Lower lobe of right lung (tissue), 2 donors: ENCODE measurements around the gene ACADVL. TPM values are rescaled to one million over a fixed set of nuclear protein-coding genes. Genes with fewer than 3 reads are reported as not detected.
A peak's percentile ranks its signal among the peaks of the same experiment; 100 is the strongest.

Source experiments
- ATAC-seq, 2 donors: fragments of 200-7000 bp; cut with Tn5 transposase; one replicate each; pipeline ENCODE4 v1.9.1; 2020 to 2022; ENCODE audit warnings: mild to moderate bottlenecking in 2 of 2, moderate library complexity in 2 of 2
- DNase-seq: peaks from one replicate; pipeline ENCODE4 v3.0.0-alpha.2; 2020
- H3K27ac ChIP-seq: fragments of 200-600 bp; one replicate; pipeline ENCODE4 v1.8.0; 2022
- H3K27me3 ChIP-seq: fragments of 200-600 bp; one replicate; pipeline ENCODE4 v1.8.0; 2022; ENCODE audit warnings: low read depth
- H3K36me3 ChIP-seq: fragments of 200-600 bp; one replicate; pipeline ENCODE4 v1.8.0; 2022; ENCODE audit warnings: mild to moderate bottlenecking
- H3K4me1 ChIP-seq: fragments of 200-600 bp; one replicate; pipeline ENCODE4 v1.8.0; 2022
- H3K4me3 ChIP-seq: fragments of 200-600 bp; one replicate; pipeline ENCODE4 v1.8.0; 2022; ENCODE audit warnings: mild to moderate bottlenecking
- H3K9me3 ChIP-seq: fragments of 200-600 bp; one replicate; pipeline ENCODE4 v1.8.0; 2022
- CTCF ChIP-seq: fragments of 200-600 bp; IDR thresholded peaks from one replicate; pipeline ENCODE4 v1.8.0; 2022; ENCODE audit warnings: antibody characterized with exemption, mild to moderate bottlenecking
- intact Hi-C: fragments of 100-400 bp; cut with DNase I; formaldehyde crosslinking; loops from one replicate; pipeline ENCODE4 v1.11.0; 2022
- total RNA-seq: library from RNA; stranded (reverse); fragmentation: NEBNext Ultra II Directional; extraction: Animal tissue kit (Norgen Biotek cat#: 25700); gene quantifications from one replicate; pipeline ENCODE4 v1.2.1, GENCODE V29; 2021
- donor health status: DM: no; HTN: yes; CAD: no; lungs with severe emphysema.

ACADVL gene
- total RNA-seq, 1 donor from 2014 or later, result 576 TPM

DNA sequence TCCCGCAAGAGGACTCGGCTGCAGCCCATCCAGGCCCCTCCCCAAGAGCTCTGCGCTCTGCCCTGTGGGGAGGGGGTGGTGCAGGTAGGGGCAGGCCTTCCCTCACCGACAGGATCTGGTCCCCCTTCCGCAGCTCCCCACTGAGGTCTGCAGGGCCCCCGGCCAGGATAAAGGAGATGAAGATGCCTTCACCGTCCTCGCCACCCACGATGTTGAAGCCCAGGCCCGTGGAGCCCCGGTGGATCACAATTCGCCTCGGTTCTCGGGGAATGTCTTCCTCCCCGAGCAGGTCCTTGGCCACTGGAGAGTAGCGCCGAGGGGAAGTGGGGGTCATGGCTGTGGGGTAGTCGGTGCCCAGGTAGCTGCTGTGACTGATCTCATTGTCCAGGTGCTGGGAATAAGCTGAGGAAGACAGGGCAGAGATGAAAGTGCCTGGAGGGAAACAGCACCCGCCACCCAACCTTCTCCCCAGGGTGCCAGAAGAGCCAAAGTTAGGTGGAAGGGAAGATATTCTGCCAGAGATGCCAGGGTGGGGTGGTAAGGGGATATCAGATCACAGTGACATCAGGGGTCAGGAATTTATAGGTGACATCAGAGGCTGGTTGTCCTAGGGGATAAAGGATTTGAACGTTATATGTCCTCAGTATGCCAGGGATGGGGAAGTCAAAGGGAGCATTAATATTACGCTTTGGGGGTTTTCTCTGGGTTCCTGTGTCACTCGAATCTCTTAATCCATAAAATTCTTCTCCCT, 22.9 kb upstream of the ACADVL start:
- Histone ChIP-seq H3K27me3 (no peaks in the 10 kb centered on the region), H3K4me3 (no peak overlapping the region), H3K9me3 (no peaks in the 10 kb centered on the region), H3K27ac (no peak overlapping the region), H3K4me1 (no peaks in the 10 kb centered on the region), H3K36me3 (peaks cover 63% of the 10 kb centered on the region)
- DNase-seq (no peak), ATAC-seq (no peak)
- TF ChIP-seq CTCF, result no peak
- intact Hi-C loops, result no loop called here

DNA sequence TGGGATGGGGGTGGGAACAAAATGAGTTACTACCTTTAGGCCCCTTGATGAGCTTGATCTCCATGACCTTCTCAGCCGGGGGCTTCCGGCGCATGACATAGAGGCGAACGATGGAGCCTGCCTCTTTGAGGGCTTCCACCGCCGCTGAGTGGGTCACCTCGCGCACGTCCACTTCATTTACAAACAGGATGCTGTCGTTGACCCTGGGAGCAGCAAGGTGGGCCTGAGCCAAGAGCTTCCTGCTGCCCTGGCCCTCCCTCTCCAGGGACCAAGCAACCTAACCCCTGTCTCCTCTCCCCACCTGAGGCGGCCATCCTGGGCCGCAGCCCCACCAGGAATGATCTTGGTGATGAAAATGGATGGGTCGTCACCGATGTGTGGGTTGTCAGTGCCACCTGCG, 16.3 kb upstream of the ACADVL start:
- H3K9me3 ChIP-seq, result no peaks in the 10 kb centered on the region
- H3K36me3 ChIP-seq, result peaks cover 37% of the 10 kb centered on the region
- H3K4me3 ChIP-seq, result no peak overlapping the region
- no peak overlapping the region for H3K27ac ChIP-seq
- no peak for TF ChIP-seq CTCF
- intact Hi-C loops, result no loop called here
- H3K27me3 ChIP-seq, result no peaks in the 10 kb centered on the region
- DNase-seq (no peak), ATAC-seq (no peak)
- H3K4me1 ChIP-seq, result peaks cover 4% of the 10 kb centered on the region

DNA sequence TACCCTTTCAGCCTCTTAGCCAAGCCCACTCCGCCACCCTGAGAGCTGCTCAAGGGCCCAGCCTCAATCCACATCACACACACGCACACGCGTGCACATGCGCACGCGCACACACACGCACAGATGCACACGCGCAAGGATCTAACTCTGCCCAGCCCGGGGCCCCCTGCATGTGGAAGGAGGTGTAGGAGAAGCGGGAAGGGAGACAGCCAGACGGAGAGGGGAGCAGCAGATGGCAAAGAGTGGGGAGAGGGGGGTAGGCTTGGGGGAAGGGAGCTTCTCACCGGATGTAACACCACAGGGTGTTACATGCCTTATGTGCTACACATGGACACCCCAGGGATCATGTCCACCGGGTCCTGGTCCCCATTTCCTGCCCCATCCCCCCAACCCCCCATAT, 15.4 kb upstream of the ACADVL start:
- DNase-seq, result no peak
- H3K27ac ChIP-seq, result peak overlapping the region; percentile 31

DNA sequence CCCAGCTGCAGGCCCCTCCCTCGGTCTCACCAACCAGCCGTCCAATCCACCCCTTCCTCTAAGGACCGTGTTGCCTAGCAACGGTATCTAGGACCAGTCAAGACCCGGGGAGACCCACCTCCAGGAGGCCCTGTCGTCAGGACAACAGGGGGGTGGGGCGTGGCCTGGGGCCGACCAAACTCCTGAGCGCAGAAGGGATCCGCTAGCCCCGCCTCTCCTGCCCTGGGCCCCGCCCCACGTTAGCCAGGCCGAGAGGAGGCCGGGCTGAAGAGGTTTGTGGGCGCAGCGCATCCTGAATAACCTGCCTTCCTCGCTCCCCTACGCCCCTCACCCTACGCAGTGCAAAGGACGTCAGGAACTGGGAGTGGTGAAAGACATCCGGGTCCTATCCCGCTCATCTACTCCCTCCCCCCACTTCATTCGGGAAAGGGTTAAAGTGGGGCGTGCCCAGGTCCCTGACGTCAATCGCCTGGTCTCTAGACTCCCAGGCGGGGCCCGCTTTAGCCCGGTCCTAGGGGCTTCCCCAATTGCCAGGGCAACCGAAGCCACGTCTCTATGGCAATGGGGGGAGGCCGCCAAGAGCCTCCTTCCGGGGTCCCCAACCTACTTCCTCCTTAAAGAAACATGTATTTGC, 14.8 kb upstream of the ACADVL start:
- peak overlapping the region; percentile 31 for H3K27ac ChIP-seq
- DNase-seq, result peak; percentile 91
- intact Hi-C loops, result no loop called here

More for the DNA sequence above, 15.4 kb upstream of the ACADVL start:
- intact Hi-C loops, result no loop called here
- Histone ChIP-seq H3K4me3 (peak overlapping the region; percentile 54), H3K27me3 (no peaks in the 10 kb centered on the region), H3K9me3 (no peaks in the 10 kb centered on the region), H3K36me3 (peaks cover 37% of the 10 kb centered on the region), H3K4me1 (peaks cover 4% of the 10 kb centered on the region)
- ATAC-seq, result peak; percentile 3 to 14
- no peak for TF ChIP-seq CTCF

DNA sequence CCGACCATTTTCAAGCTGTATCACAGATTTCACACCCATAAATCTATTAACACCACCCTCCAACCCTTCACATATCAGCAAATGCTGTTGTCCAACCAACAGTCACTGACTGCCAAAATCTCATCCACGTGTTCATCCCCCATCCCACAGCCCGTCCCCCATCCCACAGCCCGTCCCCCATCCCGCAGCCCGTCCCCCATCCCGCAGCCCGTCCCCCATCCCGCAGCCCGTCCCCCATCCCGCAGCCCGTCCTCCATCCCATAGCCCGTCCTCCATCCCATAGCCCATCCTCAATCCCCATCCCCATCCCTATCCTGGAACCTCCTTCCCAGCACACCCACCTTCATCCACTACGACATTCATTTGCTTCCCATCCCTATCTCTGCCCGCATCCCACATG, 14.2 kb upstream of the ACADVL start:
- peak overlapping the region; percentile 54 for H3K4me3 ChIP-seq

More for the DNA sequence above, 14.8 kb upstream of the ACADVL start:
- H3K36me3 ChIP-seq, result peaks cover 37% of the 10 kb centered on the region
- H3K27me3 ChIP-seq, result no peaks in the 10 kb centered on the region
- TF ChIP-seq CTCF, result no peak
- peak overlapping the region; percentile 54 for H3K4me3 ChIP-seq
- peak; percentile 91 to 92 for ATAC-seq
- peaks cover 4% of the 10 kb centered on the region for H3K4me1 ChIP-seq
- no peaks in the 10 kb centered on the region for H3K9me3 ChIP-seq

More for the DNA sequence above, 14.2 kb upstream of the ACADVL start:
- intact Hi-C loops, result no loop called here
- no peaks in the 10 kb centered on the region for H3K27me3 ChIP-seq
- peak overlapping the region; percentile 31 for H3K27ac ChIP-seq
- H3K36me3 ChIP-seq, result peaks cover 32% of the 10 kb centered on the region
- no peaks in the 10 kb centered on the region for H3K9me3 ChIP-seq
- peaks cover 4% of the 10 kb centered on the region for H3K4me1 ChIP-seq
- ATAC-seq (no peak), DNase-seq (no peak)
- TF ChIP-seq CTCF, result no peak
